22Rv1 (cell line): ENCODE results near the gene MTG2.

Experiments used
- CTCF ChIP-seq: fragments of 450-650 bp; IDR thresholded peaks from 2 replicates; pipeline ENCODE4 v1.5.1; 2017; ENCODE audit warnings: mild to moderate bottlenecking
- ZFX ChIP-seq: fragments of 450-650 bp; IDR thresholded peaks from 2 replicates; pipeline ENCODE4 v1.6.1; 2017; ENCODE audit warnings: antibody characterized with exemption, borderline replicate concordance

GRCh38 chr20:62156254-62156556 is 26.6 kb upstream of the MTG2 start:
- TF ChIP-seq CTCF (no peak), ZFX (no peak)
